Measurements from ENCODE around the gene FGFR3. TPM values are rescaled to one million over a fixed set of nuclear protein-coding genes. Genes with fewer than 3 reads are reported as not detected.

Gene FGFR3
- total and polyA plus RNA-seq, 9 of the 15 experiments (the other 6 are each of a cell fraction or from before 2014, with no cell fraction given): 1.2 to 60.4 (median 12.7) TPM

- FAIRE-seq (peak; percentile 6), DNase-seq (ENCODE audit: extremely low read depth in 1 of 4, low spot score in 3 of 4) (peak; percentile 78 to 89 (median 81)), ATAC-seq (peak; percentile 64)
- Histone ChIP-seq H3K4me3 (peak overlapping the region; percentile 67), H3K27me3 (ENCODE audit: control insufficient read depth in 2 of 2, insufficient read depth in 2 of 2, low read length in 2 of 2) (no peaks in the 10 kb centered on the region), H3K36me3 (ENCODE audit: control insufficient read depth, insufficient read depth, low read length) (peaks cover 32% of the 10 kb centered on the region; the same call in 2 of the 3 replicates), H3K9ac (ENCODE audit: insufficient read depth in 1 of 2, low read depth in 2 of 2, low read length in 2 of 2) (peak overlapping the region; percentile 73 to 91; a peak in 3 of 4 replicates), H3K79me2 (ENCODE audit: control insufficient read depth, insufficient read depth, low read length) (peaks cover 48% of the 10 kb centered on the region), H2AFZ (ENCODE audit: low read depth, low read length) (no peak overlapping the region), H3K9me3 (replicated peaks; ENCODE audit: control insufficient read depth, insufficient read depth, low read depth, low read length) (no peaks in the 10 kb centered on the region), H3K4me1 (replicated peaks in 1 of 2; ENCODE audit: control insufficient read depth in 2 of 2, insufficient read depth in 2 of 2, low read length in 2 of 2) (peaks cover 3 to 75% of the 10 kb centered on the region in 2 experiments; a peak in 3 of 5 replicates), H3K9me1 (ENCODE audit: control insufficient read depth, insufficient read depth, low read length) (peaks cover 7% of the 10 kb centered on the region), H4K20me1 (replicated peaks; ENCODE audit: control insufficient read depth, insufficient read depth, low read length) (peaks cover 20% of the 10 kb centered on the region), H3K27ac (ENCODE audit: extremely low read depth, low read depth, low read length) (peak overlapping the region; percentile 78), H3K4me2 (ENCODE audit: insufficient read depth, low read length) (peak overlapping the region; percentile 78)
- in situ Hi-C loops (cut with MboI) (no loop called here), intact Hi-C loops (cut with micrococcal nuclease) (no loop called here)
- 26% methylated on average over 14 of the region's 32 CpGs for WGBS (ENCODE audit: insufficient coverage, low coverage, missing lambda C conversion rate)
- TF ChIP-seq EP300 (IDR thresholded peaks at IDR 0.05; ENCODE audit: low read length): no peak
- TF ChIP-seq FIP1L1 (IDR thresholded peaks at IDR 0.05; ENCODE audit: low read depth, low read length, poor library complexity, severe bottlenecking): peak; percentile 1
- TF ChIP-seq ZBTB7A (IDR thresholded peaks at IDR 0.05; ENCODE audit: borderline replicate concordance, control insufficient read depth, low read depth, low read length): 0 out of 2 replicates have a peak, but pooled peaks have one; percentile 0
- 0 out of 2 replicates have a peak, but pooled peaks have one; percentile 29 for TF ChIP-seq ETS1 (conservative IDR thresholded peaks at IDR 0.05; ENCODE audit: control insufficient read depth, low read depth, low read length)
- TSS peak; percentile 32 for BruUV-seq (replicated peaks)
- ChIA-PET POLR2A (interaction anchor here (0.6 to 3.4 kb wide), 3 partner anchors 8 to 13 kb away, joined by 3 to 17 read pairs (median 3); no protein-coding TSS in a partner anchor), CTCF (ENCODE audit: low intra/inter-chr PET ratio) (no interaction called here)
Measured at GRCh38 chr4:1795299-1796195, 2.5 kb downstream of the FGFR3 start.
